Endodermal cell (in vitro differentiated cells): ENCODE measurements around the gene RTL1. TPM values are rescaled to one million over a fixed set of nuclear protein-coding genes. Genes with fewer than 3 reads are reported as not detected.

Experiments used
- DNase-seq: peaks from one replicate; pipeline ENCODE4 v3.0.0-alpha.2; 2017
- H3K27ac ChIP-seq: 2 replicates; pipeline ENCODE4 v1.5.1; 2013; ENCODE audit warnings: mild to moderate bottlenecking, low read depth, low read length, moderate library complexity
- H3K27me3 ChIP-seq: 2 replicates; pipeline ENCODE4 v1.6.1; 2013; ENCODE audit warnings: mild to moderate bottlenecking, low read length, moderate library complexity; ENCODE audit not compliant: insufficient read depth, control insufficient read depth, poor library complexity, severe bottlenecking
- H3K36me3 ChIP-seq: 2 replicates; pipeline ENCODE4 v1.7.0; 2013; ENCODE audit warnings: mild to moderate bottlenecking, low read length, moderate library complexity; ENCODE audit not compliant: control insufficient read depth, insufficient read depth
- H3K4me1 ChIP-seq: one replicate; pipeline ENCODE4 v1.7.0; 2013; ENCODE audit warnings: low read length; ENCODE audit not compliant: control insufficient read depth, insufficient read depth
- H3K4me3 ChIP-seq: 2 replicates; pipeline ENCODE4 v1.5.1; 2013; ENCODE audit warnings: mild to moderate bottlenecking, low read length, moderate library complexity
- H3K9ac ChIP-seq: 2 replicates; pipeline ENCODE4 v1.6.1; 2013; ENCODE audit warnings: mild to moderate bottlenecking, low read length, moderate library complexity; ENCODE audit not compliant: poor library complexity, severe bottlenecking; ENCODE audit errors: extremely low read depth
- H3K9me3 ChIP-seq: 2 replicates; pipeline ENCODE4 v1.6.1; 2013; ENCODE audit warnings: mild to moderate bottlenecking, low read length, moderate library complexity; ENCODE audit not compliant: control insufficient read depth
- H3K27ac Mint-ChIP-seq: 2 replicates; pipeline ENCODE4 v1.8.0; 2020; ENCODE audit warnings: mixed read lengths
- H3K27me3 Mint-ChIP-seq: 2 replicates; pipeline ENCODE4 v1.8.0; 2021; ENCODE audit warnings: mild to moderate bottlenecking, mixed read lengths; ENCODE audit not compliant: insufficient read depth
- H3K36me3 Mint-ChIP-seq: 2 replicates; pipeline ENCODE4 v1.8.0; 2020; ENCODE audit warnings: low read depth, mixed read lengths
- H3K4me1 Mint-ChIP-seq: 2 replicates; pipeline ENCODE4 v1.8.0; 2020; ENCODE audit warnings: mixed read lengths
- H3K4me3 Mint-ChIP-seq: 2 replicates; pipeline ENCODE4 v1.8.0; 2020; ENCODE audit warnings: mild to moderate bottlenecking, moderate library complexity, mixed read lengths
- H3K9me3 Mint-ChIP-seq: 2 replicates; pipeline ENCODE4 v1.8.0; 2020; ENCODE audit warnings: mild to moderate bottlenecking, mixed read lengths
- CTCF ChIP-seq: fragments of 200-600 bp; sonication (generic); conservative IDR thresholded peaks from 2 replicates; pipeline ENCODE4 v1.5.0; 2021; ENCODE audit warnings: antibody characterized with exemption, mild to moderate bottlenecking
- WGBS, 2 experiments: methylation state at CpG; one replicate each; pipeline versions ENCODE4 v1.1.5 to v1.1.7; 2013; ENCODE audit warnings: missing lambda C conversion rate in 2 of 2, mixed read lengths in 1 of 2; ENCODE audit not compliant: insufficient coverage in 1 of 2, insufficient read length in 1 of 2; 5-methylcytosine and 5-hydroxymethylcytosine counted together
- total RNA-seq, 2 donors: library from RNA; stranded (reverse); fragmentation: NEBNext Ultra II Directional in 1 of 2; extraction: Animal tissue kit (Norgen Biotek cat#: 25700) in 1 of 2; gene quantifications; 2 replicates in 1 of 2; 3 replicates in 1 of 2; pipeline ENCODE4 v1.2.1, GENCODE V29; 2021

The RTL1 gene
- total RNA-seq, 2 donors from 2014 or later = 0.86 to 2.0 TPM

GRCh38 chr14:100842799-100843198 lies 60.7 kb downstream of the RTL1 start:
- Histone ChIP-seq H3K9ac (no peak overlapping the region), H3K36me3 (no peaks in the 10 kb centered on the region), H3K27me3 (peaks cover 5% of the 10 kb centered on the region), H3K9me3 (no peaks in the 10 kb centered on the region), H3K4me3 (no peak overlapping the region), H3K27ac (peak overlapping the region; percentile 39), H3K4me1 (peaks cover 21% of the 10 kb centered on the region)
- no peaks in the 10 kb centered on the region for H3K9me3 Mint-ChIP-seq
- peaks cover 44% of the 10 kb centered on the region for H3K4me1 Mint-ChIP-seq
- H3K4me3 Mint-ChIP-seq = no peak overlapping the region
- H3K36me3 Mint-ChIP-seq = no peaks in the 10 kb centered on the region
- TF ChIP-seq CTCF = no peak
- no peak for DNase-seq
- no peak overlapping the region for H3K27ac Mint-ChIP-seq
- WGBS, 2 experiments = 47 to 77% methylated on average over 5 to 8 of the region's 8 CpGs
- no peaks in the 10 kb centered on the region for H3K27me3 Mint-ChIP-seq

GRCh38 chr14:100841761-100842403 lies 61.6 kb downstream of the RTL1 start:
- no peaks in the 10 kb centered on the region for H3K9me3 ChIP-seq
- Mint-ChIP-seq H3K27ac (no peak overlapping the region), H3K4me1 (peaks cover 47% of the 10 kb centered on the region), H3K4me3 (no peak overlapping the region), H3K27me3 (no peaks in the 10 kb centered on the region), H3K9me3 (no peaks in the 10 kb centered on the region), H3K36me3 (no peaks in the 10 kb centered on the region)
- H3K4me1 ChIP-seq = peaks cover 21% of the 10 kb centered on the region
- no peak overlapping the region for H3K4me3 ChIP-seq
- DNase-seq = no peak
- TF ChIP-seq CTCF = no peak
- WGBS, 2 experiments = 87 to 92% methylated on average over 10 to 15 of the region's 15 CpGs
- H3K36me3 ChIP-seq = no peaks in the 10 kb centered on the region
- H3K27ac ChIP-seq = no peak overlapping the region
- no peaks in the 10 kb centered on the region for H3K27me3 ChIP-seq
- H3K9ac ChIP-seq = no peak overlapping the region

- Histone ChIP-seq H3K9me3 (no peaks in the 10 kb centered on the region), H3K4me3 (no peak overlapping the region), H3K9ac (no peak overlapping the region), H3K27me3 (no peaks in the 10 kb centered on the region), H3K36me3 (no peaks in the 10 kb centered on the region), H3K4me1 (peaks cover 21% of the 10 kb centered on the region), H3K27ac (peak overlapping the region; percentile 63)
- DNase-seq = no peak
- Mint-ChIP-seq H3K27me3 (no peaks in the 10 kb centered on the region), H3K36me3 (no peaks in the 10 kb centered on the region), H3K27ac (peak overlapping the region; percentile 75), H3K4me3 (no peak overlapping the region), H3K4me1 (peaks cover 47% of the 10 kb centered on the region), H3K9me3 (no peaks in the 10 kb centered on the region)
- TF ChIP-seq CTCF = peak; percentile 23
- WGBS, 2 experiments = 86 to 89% methylated on average over 12 to 21 of the region's 21 CpGs
Observed at GRCh38 chr14:100841066-100841760, 62.3 kb downstream of the RTL1 start.
